K562 (cell line): ENCODE results near the gene PYGM. TPM values are rescaled to one million over a fixed set of nuclear protein-coding genes. Genes with fewer than 3 reads are reported as not detected.
A peak's percentile ranks its signal among the peaks of the same experiment; 100 is the strongest.

Experiments used
- CXXC5 ChIP-seq: fragments of 250-450 bp; sonication (Bioruptor Pico); IDR thresholded peaks from 2 replicates; pipeline ENCODE4 v1.8.0; 2022; ENCODE audit warnings: inconsistent platforms, mild to moderate bottlenecking, moderate library complexity
- DACH1 ChIP-seq: fragments of 450-650 bp; IDR thresholded peaks from 2 replicates; pipeline ENCODE4 v1.6.1; 2018; ENCODE audit not compliant: partially characterized antibody
- E4F1 ChIP-seq: fragments of 250-450 bp; sonication (Bioruptor Pico); IDR thresholded peaks from 2 replicates; pipeline ENCODE4 v1.5.0; 2021; ENCODE audit warnings: mild to moderate bottlenecking, borderline replicate concordance
- ETV5 ChIP-seq: sonication (generic); formaldehyde crosslinking; IDR thresholded peaks from 2 replicates; pipeline ENCODE4 v1.4.0; 2020; ENCODE audit warnings: low read depth, mild to moderate bottlenecking, missing genetic modification reagents
- HSF4 ChIP-seq: fragments of 250-450 bp; sonication (Bioruptor Pico); IDR thresholded peaks from 2 replicates; pipeline ENCODE4 v2.1.2; 2022; ENCODE audit warnings: mild to moderate bottlenecking, moderate library complexity, borderline replicate concordance
- NFIC ChIP-seq: fragments of 450-650 bp; IDR thresholded peaks from 2 replicates; pipeline ENCODE4 v1.6.1; 2017; ENCODE audit warnings: mild to moderate bottlenecking, inconsistent platforms
- NONO ChIP-seq, 2 experiments: fragments of 200-400 bp in 1 of 2; fragments of 450-650 bp in 1 of 2; formaldehyde crosslinking in 1 of 2; IDR thresholded peaks; 2 replicates each; pipeline ENCODE4 v1.6.1; 2017; ENCODE audit warnings: low read depth in 2 of 2, mild to moderate bottlenecking in 2 of 2, moderate library complexity in 2 of 2, low read length in 1 of 2
- SMC3 ChIP-seq: conservative IDR thresholded peaks from 2 replicates; pipeline ENCODE4 v1.6.1; 2011; ENCODE audit warnings: low read depth, low read length, improper control_type of control experiment; ENCODE audit not compliant: insufficient read depth
- ZNF224 ChIP-seq: sonication (generic); formaldehyde crosslinking; IDR thresholded peaks from 2 replicates; pipeline ENCODE4 v1.8.0; 2022; ENCODE audit warnings: mild to moderate bottlenecking, missing genetic modification reagents
- ZNF561 ChIP-seq: fragments of 450-650 bp; formaldehyde crosslinking; conservative IDR thresholded peaks from 2 replicates; pipeline ENCODE4 v1.4.0; 2020; ENCODE audit warnings: mild to moderate bottlenecking, moderate library complexity
- ZNF696 ChIP-seq: fragments of 250-450 bp; sonication (Bioruptor Pico); conservative IDR thresholded peaks from 2 replicates; pipeline ENCODE4 v1.4.0; 2020; ENCODE audit warnings: mild to moderate bottlenecking, moderate library complexity
- polyA plus RNA-seq, 8 experiments: library from polyadenylated mRNA; depleted of rRNA in 4 of 8; stranded (reverse) in 5 of 8; unstranded in 3 of 8; fragments of >200 nt; fragmentation: Nextera tagmentation in 2 of 8; fragmentation: Illumina TruSeq in 1 of 8; extraction: Ambion mirVana in 2 of 8; extraction: Trizol in 1 of 8; gene quantifications; 2 replicates each; pipeline versions ENCODE4 v1.2.1 to v1.2.3, GENCODE V29; 2011 to 2014; ENCODE audit warnings: inconsistent platforms in 1 of 8, missing spikeins in 1 of 8
- total RNA-seq, 7 experiments: library from RNA; depleted of rRNA in 6 of 7; stranded (reverse); fragments of >200 nt in 6 of 7; fragmentation: Illumina TruSeq in 2 of 7; extraction: Trizol in 2 of 7; gene quantifications; 2 replicates each; pipeline versions ENCODE4 v1.2.1 to v1.2.3, GENCODE V29; 2011 to 2021; ENCODE audit warnings: low replicate concordance in 1 of 7
- TF ChIP-seq, protein P1 (sequence below): fragments of 250-450 bp; sonication (Bioruptor Pico); IDR thresholded peaks from 2 replicates; pipeline ENCODE4 v1.5.0; 2020; ENCODE audit warnings: mild to moderate bottlenecking
- TF ChIP-seq, protein P2 (sequence below): fragments of 450-650 bp; IDR thresholded peaks from 2 replicates; pipeline ENCODE4 v1.6.1; 2016; ENCODE audit warnings: borderline replicate concordance

PYGM gene
- total and polyA plus RNA-seq, 9 of the 15 experiments (the other 6 are each of a cell fraction or from before 2014, with no cell fraction given), result 0.07 to 1.5 (median 0.68) TPM

DNA sequence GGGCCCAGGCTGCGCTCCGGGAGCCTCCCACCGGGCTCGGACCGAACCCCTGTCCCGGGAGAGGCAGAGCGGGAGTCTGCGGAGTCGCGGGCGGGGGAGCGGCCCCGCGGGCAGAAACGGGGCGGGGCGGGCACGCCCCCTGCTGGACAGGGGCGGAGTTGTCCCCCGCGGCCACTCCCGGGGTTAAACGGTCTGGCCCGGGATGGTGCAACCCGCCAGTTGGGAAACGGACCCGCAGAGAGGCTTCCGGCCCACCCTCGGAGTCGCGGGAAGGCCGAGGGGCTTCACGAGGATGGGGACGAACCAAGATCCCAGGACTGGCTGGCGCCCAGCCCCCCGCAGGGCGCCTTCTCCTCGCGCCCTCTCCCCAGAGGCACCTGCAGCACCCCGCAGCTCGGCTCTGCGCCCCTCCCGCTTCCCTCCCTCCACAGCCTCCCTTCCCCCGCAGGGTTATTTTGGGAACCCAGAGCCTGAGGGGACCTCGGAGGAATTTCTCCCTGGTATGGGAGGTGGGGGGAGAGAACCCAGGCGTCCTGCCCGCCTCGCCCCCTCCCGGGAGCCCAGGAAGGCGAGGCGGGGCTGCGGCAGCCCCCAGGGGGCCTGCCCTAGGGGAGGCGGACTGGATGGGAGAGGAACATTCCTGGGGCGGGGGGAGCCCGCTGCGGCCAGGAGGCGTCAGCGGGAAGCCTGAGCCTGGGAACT is 16.7 kb downstream of the PYGM start (continued):
- TF ChIP-seq, protein P1, sequence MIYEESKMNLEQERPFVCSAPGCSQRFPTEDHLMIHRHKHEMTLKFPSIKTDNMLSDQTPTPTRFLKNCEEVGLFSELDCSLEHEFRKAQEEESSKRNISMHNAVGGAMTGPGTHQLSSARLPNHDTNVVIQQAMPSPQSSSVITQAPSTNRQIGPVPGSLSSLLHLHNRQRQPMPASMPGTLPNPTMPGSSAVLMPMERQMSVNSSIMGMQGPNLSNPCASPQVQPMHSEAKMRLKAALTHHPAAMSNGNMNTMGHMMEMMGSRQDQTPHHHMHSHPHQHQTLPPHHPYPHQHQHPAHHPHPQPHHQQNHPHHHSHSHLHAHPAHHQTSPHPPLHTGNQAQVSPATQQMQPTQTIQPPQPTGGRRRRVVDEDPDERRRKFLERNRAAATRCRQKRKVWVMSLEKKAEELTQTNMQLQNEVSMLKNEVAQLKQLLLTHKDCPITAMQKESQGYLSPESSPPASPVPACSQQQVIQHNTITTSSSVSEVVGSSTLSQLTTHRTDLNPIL (CRISPR knock-in tag), result no peak
- TF ChIP-seq NONO (IDR thresholded peaks at IDR 0.05; ENCODE audit: low read depth in 2 of 2, low read length in 1 of 2) (peak in 1 of 2 experiments; percentile 57; a peak in 1 of 4 replicates), ZNF224 (CRISPR knock-in tag) (no peak), E4F1 (no peak), ETV5 (CRISPR knock-in tag) (peak; percentile 70; the same call in 1 of the 2 replicates), SMC3 (peak; percentile 46; the same call in 1 of the 2 replicates), CXXC5 (CRISPR knock-in tag) (peak; percentile 45; the same call in 1 of the 2 replicates), ZNF561 (CRISPR knock-in tag) (no peak), DACH1 (no peak), NFIC (no peak), HSF4 (CRISPR knock-in tag) (no peak), ZNF696 (no peak)
- TF ChIP-seq, protein P2, sequence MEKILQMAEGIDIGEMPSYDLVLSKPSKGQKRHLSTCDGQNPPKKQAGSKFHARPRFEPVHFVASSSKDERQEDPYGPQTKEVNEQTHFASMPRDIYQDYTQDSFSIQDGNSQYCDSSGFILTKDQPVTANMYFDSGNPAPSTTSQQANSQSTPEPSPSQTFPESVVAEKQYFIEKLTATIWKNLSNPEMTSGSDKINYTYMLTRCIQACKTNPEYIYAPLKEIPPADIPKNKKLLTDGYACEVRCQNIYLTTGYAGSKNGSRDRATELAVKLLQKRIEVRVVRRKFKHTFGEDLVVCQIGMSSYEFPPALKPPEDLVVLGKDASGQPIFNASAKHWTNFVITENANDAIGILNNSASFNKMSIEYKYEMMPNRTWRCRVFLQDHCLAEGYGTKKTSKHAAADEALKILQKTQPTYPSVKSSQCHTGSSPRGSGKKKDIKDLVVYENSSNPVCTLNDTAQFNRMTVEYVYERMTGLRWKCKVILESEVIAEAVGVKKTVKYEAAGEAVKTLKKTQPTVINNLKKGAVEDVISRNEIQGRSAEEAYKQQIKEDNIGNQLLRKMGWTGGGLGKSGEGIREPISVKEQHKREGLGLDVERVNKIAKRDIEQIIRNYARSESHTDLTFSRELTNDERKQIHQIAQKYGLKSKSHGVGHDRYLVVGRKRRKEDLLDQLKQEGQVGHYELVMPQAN, result no peak
